ENCODE data around the gene RHOV. TPM values are rescaled to one million over a fixed set of nuclear protein-coding genes. Genes with fewer than 3 reads are reported as not detected.

The RHOV gene
- total RNA-seq (2014; rRNA removed; shearing (Covaris generic)): 0.80 and 1.5 TPM in 2 replicates
- total RNA-seq (2022): 0.63 and 0.85 TPM in 2 replicates
- Bru-seq, nascent RNA: percentile 31 among the genes with signal in this experiment
- percentile 28 among the genes with signal in this experiment for BruChase-seq, experiment 1, labeled RNA remaining after a 6-hour chase
- percentile 27 among the genes with signal in this experiment for BruChase-seq, experiment 2, labeled RNA remaining after a 2-hour chase
- long read RNA-seq, partial matches to known transcripts: 0 of 1 reads
- long read RNA-seq, other reads (novel, unspliced or antisense): 0 of 1 reads

- ChIA-PET POLR2A (interaction anchor here (0.6 to 1.3 kb wide), 3 partner anchors 10 to 16 kb away, joined by 3 read pairs; no protein-coding TSS in a partner anchor), CTCF (ENCODE audit: unreplicated experiment) (interaction anchor here (2.2 kb wide), 1 partner anchor 16 kb away, joined by 15 read pairs; no protein-coding TSS in a partner anchor)
- BruUV-seq (replicated peaks): no TSS peak
- TF ChIP-seq CTCF (conservative IDR thresholded peaks at IDR 0.05; ENCODE audit: low read length): peak; percentile 71
- no peak for TF ChIP-seq EZH2phosphoT487 (IDR thresholded peaks at IDR 0.05; ENCODE audit: borderline replicate concordance, low read depth, low read length)
- Histone ChIP-seq H3K4me1 (ENCODE audit: insufficient read depth, low read length, poor library complexity, severe bottlenecking) (peaks cover 24% of the 10 kb centered on the region), H3K9me3 (ENCODE audit: low read length) (no peaks in the 10 kb centered on the region), H3K79me2 (ENCODE audit: insufficient read depth, low read depth, low read length) (no peaks in the 10 kb centered on the region), H3K4me2 (ENCODE audit: low read length) (peak within 1 kb of the TSS; percentile 76), H2AFZ (ENCODE audit: low read length) (peak within 1 kb of the TSS; percentile 74), H3K27ac (ENCODE audit: low read depth, low read length, poor library complexity, severe bottlenecking) (no peak within 1 kb of the TSS), H3K4me3 (ENCODE audit: low read depth, low read length, poor library complexity, severe bottlenecking) (peak within 1 kb of the TSS; percentile 69), H4K20me1 (ENCODE audit: insufficient read depth, low read length) (no peaks in the 10 kb centered on the region), H3K9me2 (ENCODE audit: insufficient read depth, low read length) (no peaks in the 10 kb centered on the region), H3K36me3 (ENCODE audit: insufficient read depth, low read length) (no peaks in the 10 kb centered on the region)
- intact Hi-C loops (cut with micrococcal nuclease; ENCODE audit: unreplicated experiment): no loop called here
- peak; percentile 72 for DNase-seq (ENCODE audit: low spot score)
These were observed at the start of gene RHOV for GRCh38 chr15:40873694-40874561. RHOV (minus strand) TSS chr15:40874234; CDS start chr15:40874139, 95 bp downstream.

GRCh38 chr15:40923551-40923950 is 49.5 kb upstream of the RHOV start:
- TF ChIP-seq CTCF (conservative IDR thresholded peaks at IDR 0.05; ENCODE audit: low read length) (no peak), EZH2phosphoT487 (IDR thresholded peaks at IDR 0.05; ENCODE audit: borderline replicate concordance, low read depth, low read length) (no peak)

More at GRCh38 chr15:40923551-40923950, 49.5 kb upstream of the RHOV start:
- Histone ChIP-seq H3K27ac (ENCODE audit: low read depth, low read length, poor library complexity, severe bottlenecking) (no peak overlapping the region), H2AFZ (ENCODE audit: low read length) (no peak overlapping the region), H3K79me2 (ENCODE audit: insufficient read depth, low read depth, low read length) (no peaks in the 10 kb centered on the region), H3K9me2 (ENCODE audit: insufficient read depth, low read length) (no peaks in the 10 kb centered on the region), H3K4me1 (ENCODE audit: insufficient read depth, low read length, poor library complexity, severe bottlenecking) (peaks cover 10% of the 10 kb centered on the region), H3K9me3 (ENCODE audit: low read length) (no peaks in the 10 kb centered on the region), H3K4me3 (ENCODE audit: low read depth, low read length, poor library complexity, severe bottlenecking) (no peak overlapping the region), H3K4me2 (ENCODE audit: low read length) (no peak overlapping the region), H3K36me3 (ENCODE audit: insufficient read depth, low read length) (no peaks in the 10 kb centered on the region), H4K20me1 (ENCODE audit: insufficient read depth, low read length) (no peaks in the 10 kb centered on the region)
- intact Hi-C loops (cut with micrococcal nuclease; ENCODE audit: unreplicated experiment): no loop called here
- ChIA-PET POLR2A (no interaction called here), CTCF (ENCODE audit: unreplicated experiment) (no interaction called here)
- BruUV-seq (replicated peaks): no TSS peak
- no peak for DNase-seq (ENCODE audit: low spot score)
